DMS 273 treated with DMSO at 0.1 percent for 48 hours (cell line): ENCODE results near the gene WASHC2A.
"Not testable (repeated sequence)": the region's sequence is repeated elsewhere in the genome, so short reads cannot be mapped to it uniquely, and the experiment has no call there.

Experiments
- DNase-seq: peaks from one replicate; lab custom pipeline; 2025; lab: John Stamatoyannopoulos, UW

Gene WASHC2A

GRCh38 chr10:50159856-50160255 lies 92.1 kb downstream of the WASHC2A start:
- DNase-seq, result not testable (repeated sequence)

GRCh38 chr10:50165038-50165437 lies 97.3 kb downstream of the WASHC2A start:
- DNase-seq, result not testable (repeated sequence)

GRCh38 chr10:50167833-50168232 lies 100.1 kb downstream of the WASHC2A start:
- DNase-seq, result not testable (repeated sequence)

GRCh38 chr10:50169506-50169905 lies 101.8 kb downstream of the WASHC2A start:
- DNase-seq, result not testable (repeated sequence)

- not testable (repeated sequence) for DNase-seq
Observed at GRCh38 chr10:50174788-50175525, 107.2 kb downstream of the WASHC2A start.
